H1 (cell line): ENCODE results near the gene ERC1.

Experiments used
- ATF3 ChIP-seq: IDR thresholded peaks from 2 replicates; pipeline ENCODE4 v1.6.1; 2011; ENCODE audit warnings: low read depth, mild to moderate bottlenecking, low read length; ENCODE audit not compliant: insufficient read depth
- EZH2 ChIP-seq: fragments of 200-600 bp; sonication (generic); IDR thresholded peaks from 2 replicates; pipeline ENCODE4 v1.7.1; 2012; ENCODE audit warnings: low read depth, mild to moderate bottlenecking, moderate library complexity, low read length, inconsistent platforms; ENCODE audit not compliant: severe bottlenecking
- GTF2F1 ChIP-seq: IDR thresholded peaks from 2 replicates; pipeline ENCODE4 v1.6.1; 2012; ENCODE audit warnings: low read depth, low read length, improper control_type of control experiment, borderline replicate concordance
- JUN ChIP-seq: IDR thresholded peaks from 2 replicates; pipeline ENCODE4 v1.6.1; 2011; ENCODE audit warnings: low read depth, mild to moderate bottlenecking, improper control_type of control experiment, low read length
- KDM5A ChIP-seq: fragments of 200-600 bp; IDR thresholded peaks from 2 replicates; pipeline ENCODE4 v1.7.1; 2012; ENCODE audit warnings: mild to moderate bottlenecking, low read length, inconsistent platforms, mixed read lengths
- MAX ChIP-seq: IDR thresholded peaks from 2 replicates; pipeline ENCODE4 v1.6.1; 2012; ENCODE audit warnings: inconsistent platforms
- POLR2A ChIP-seq, 2 experiments: IDR thresholded peaks; 1 replicate in 1 of 2; 2 replicates in 1 of 2; pipeline ENCODE4 v1.6.1; 2011; ENCODE audit warnings: low read depth in 2 of 2, low read length in 2 of 2, mild to moderate bottlenecking in 2 of 2; ENCODE audit errors: control extremely low read depth in 1 of 2
- POLR2AphosphoS5 ChIP-seq: IDR thresholded peaks from 2 replicates; pipeline ENCODE4 v1.6.1; 2011; ENCODE audit warnings: low read depth, low read length
- RAD21 ChIP-seq, 2 experiments: IDR thresholded peaks in 1 of 2; conservative IDR thresholded peaks in 1 of 2; 2 replicates each; pipeline ENCODE4 v1.6.1; 2011; ENCODE audit warnings: low read depth in 2 of 2, low read length in 2 of 2, improper control_type of control experiment in 1 of 2, inconsistent platforms in 1 of 2, mild to moderate bottlenecking in 1 of 2, moderate library complexity in 1 of 2
- SIN3A ChIP-seq, 2 experiments: IDR thresholded peaks in 1 of 2; conservative IDR thresholded peaks in 1 of 2; 2 replicates each; pipeline ENCODE4 v1.6.1; 2011 to 2012; ENCODE audit warnings: low read length in 2 of 2, improper control_type of control experiment in 1 of 2, low read depth in 1 of 2, mild to moderate bottlenecking in 1 of 2
- SIX5 ChIP-seq: IDR thresholded peaks from 2 replicates; pipeline ENCODE4 v1.6.1; 2011; ENCODE audit warnings: mild to moderate bottlenecking, low read depth, low read length
- TAF1 ChIP-seq: IDR thresholded peaks from 2 replicates; pipeline ENCODE4 v1.6.1; 2011; ENCODE audit warnings: mild to moderate bottlenecking, low read depth, low read length
- USF2 ChIP-seq: IDR thresholded peaks from 2 replicates; pipeline ENCODE4 v1.6.1; 2011; ENCODE audit warnings: low read length, improper control_type of control experiment
- ZNF274 ChIP-seq: IDR thresholded peaks from 2 replicates; pipeline ENCODE4 v1.7.0; 2012; ENCODE audit warnings: low read length, borderline replicate concordance; ENCODE audit errors: extremely low read depth

GRCh38 chr12:1309613-1310012, 318.6 kb downstream of the ERC1 start:
- TF ChIP-seq POLR2A (IDR thresholded peaks at IDR 0.05; ENCODE audit: control extremely low read depth in 1 of 2, low read depth in 2 of 2, low read length in 2 of 2) (no peak), EZH2 (no peak), SIX5 (no peak), ZNF274 (no peak), GTF2F1 (no peak), POLR2AphosphoS5 (no peak), TAF1 (no peak), MAX (no peak), ATF3 (no peak), JUN (no peak), KDM5A (no peak), USF2 (no peak), SIN3A (conservative IDR thresholded peaks at IDR 0.05 in 1 of 2, IDR thresholded peaks at IDR 0.05 in 1 of 2; ENCODE audit: low read depth in 1 of 2, low read length in 2 of 2) (no peak), RAD21 (IDR thresholded peaks at IDR 0.05 in 1 of 2, conservative IDR thresholded peaks at IDR 0.05 in 1 of 2; ENCODE audit: low read depth in 2 of 2, low read length in 2 of 2) (no peak)
